Measurements from ENCODE around the gene ANAPC2. TPM values are rescaled to one million over a fixed set of nuclear protein-coding genes. Genes with fewer than 3 reads are reported as not detected.

Gene ANAPC2
- total RNA-seq, 1 experiment from 2014 or later, result 80.9 TPM

GRCh38 chr9:137148661-137149060 is 39.7 kb downstream of the ANAPC2 start (continued):
- no peak for TF ChIP-seq HMGXB4 (CRISPR knock-in tag; IDR thresholded peaks at IDR 0.05)
- TF ChIP-seq ERG (CRISPR knock-in tag; IDR thresholded peaks at IDR 0.05), result no peak
- TF ChIP-seq ELF4 (CRISPR knock-in tag; IDR thresholded peaks at IDR 0.05; ENCODE audit: low read depth), result no peak
- no peak for TF ChIP-seq EMX1 (CRISPR knock-in tag; IDR thresholded peaks at IDR 0.05)
- TF ChIP-seq FOXP1 (CRISPR knock-in tag; IDR thresholded peaks at IDR 0.05; ENCODE audit: borderline replicate concordance), result no peak

GRCh38 chr9:137148242-137148641 is 40.1 kb downstream of the ANAPC2 start:
- Mint-ChIP-seq H3K4me1 (no peaks in the 10 kb centered on the region; the same call in 1 of the 2 replicates), H3K9me3 (no peaks in the 10 kb centered on the region), H3K36me3 (no peaks in the 10 kb centered on the region), H3K27ac (no peak overlapping the region), H3K4me3 (no peak overlapping the region), H3K27me3 (ENCODE audit: low read depth) (peaks cover 9% of the 10 kb centered on the region; the same call in 1 of the 2 replicates)
- no peak for TF ChIP-seq SOX15 (CRISPR knock-in tag; IDR thresholded peaks at IDR 0.05)
- no peak for TF ChIP-seq MYBL2 (CRISPR knock-in tag; IDR thresholded peaks at IDR 0.05)
- TF ChIP-seq ZNF263 (CRISPR knock-in tag; IDR thresholded peaks at IDR 0.05; ENCODE audit: low read depth), result no peak
- DNase-seq (ENCODE audit: low spot score) (no peak), ATAC-seq (no peak)
- POLR2A ChIA-PET, result no interaction called here
- CTCF ChIA-PET, result interaction anchor here (0.8 to 1.1 kb wide), 5 partner anchors 19 to 99 kb away, joined by 3 read pairs; partner anchors contain the start of genes RNF224 and TPRN

GRCh38 chr9:137147793-137148160 is 40.6 kb downstream of the ANAPC2 start:
- ATAC-seq, result no peak
- no peaks in the 10 kb centered on the region for H3K9me3 Mint-ChIP-seq
- TF ChIP-seq ATF6 (CRISPR knock-in tag; IDR thresholded peaks at IDR 0.05), result no peak
- TF ChIP-seq GTF2I (CRISPR knock-in tag; conservative IDR thresholded peaks at IDR 0.05), result no peak
- ChIA-PET POLR2A (no interaction called here), CTCF (interaction anchor here (0.8 to 1.0 kb wide), 3 partner anchors 19 to 80 kb away, joined by 3 read pairs; partner anchors contain the start of genes RNF224 and TPRN)
- no peaks in the 10 kb centered on the region for H3K36me3 Mint-ChIP-seq
- no peak overlapping the region for H3K4me3 Mint-ChIP-seq
- peaks cover 11% of the 10 kb centered on the region; the same call in 1 of the 2 replicates for H3K27me3 Mint-ChIP-seq (ENCODE audit: low read depth)
- H3K4me1 Mint-ChIP-seq, result no peaks in the 10 kb centered on the region; the same call in 1 of the 2 replicates
- DNase-seq (ENCODE audit: low spot score), result no peak
- no peak overlapping the region for H3K27ac Mint-ChIP-seq

- H3K4me1 Mint-ChIP-seq, result no peaks in the 10 kb centered on the region; the same call in 1 of the 2 replicates
- H3K4me3 Mint-ChIP-seq, result no peak overlapping the region
- peaks cover 15% of the 10 kb centered on the region for H3K27me3 Mint-ChIP-seq (ENCODE audit: low read depth)
- no peak for TF ChIP-seq ZBTB43 (CRISPR knock-in tag; IDR thresholded peaks at IDR 0.05)
- TF ChIP-seq SP1 (CRISPR knock-in tag; conservative IDR thresholded peaks at IDR 0.05), result no peak
- no peak for TF ChIP-seq TP53 (CRISPR knock-in tag; IDR thresholded peaks at IDR 0.05)
- TF ChIP-seq ZSCAN18 (CRISPR knock-in tag; IDR thresholded peaks at IDR 0.05), result no peak
- no peak for TF ChIP-seq IRF2 (CRISPR knock-in tag; IDR thresholded peaks at IDR 0.05; ENCODE audit: borderline replicate concordance, low read depth)
- H3K27ac Mint-ChIP-seq, result no peak overlapping the region
- H3K9me3 Mint-ChIP-seq, result no peaks in the 10 kb centered on the region
- ChIA-PET CTCF (interaction anchor here (0.9 to 1.8 kb wide), 3 partner anchors 20 to 79 kb away, joined by 3 to 8 read pairs (median 6); no protein-coding TSS in a partner anchor), POLR2A (no interaction called here)
- no peak for ATAC-seq
- no peaks in the 10 kb centered on the region for H3K36me3 Mint-ChIP-seq
- DNase-seq (ENCODE audit: low spot score), result no peak
Measured at GRCh38 chr9:137147091-137147792, 41.1 kb downstream of the ANAPC2 start.

Measured in WTC11 (cell line).